T-helper 1 cell treated with Interleukin-12 subunit alpha and Interleukin-12 subunit beta and Interleukin-4 antibody, amounts not matched to agents 30 ng/mL and 1 ng/mL, for 36 hours (primary cell): ENCODE measurements around the gene CSTB. TPM values are rescaled to one million over a fixed set of nuclear protein-coding genes. Genes with fewer than 3 reads are reported as not detected.

Experiments
- intact Hi-C: fragments of 100-400 bp; cut with micrococcal nuclease; formaldehyde crosslinking; loops from one replicate; pipeline ENCODE4 v1.15.1; 2024
- total RNA-seq: library from RNA; stranded (reverse); gene quantifications from 2 replicates; pipeline ENCODE4 v1.2.3, GENCODE V29; 2022

Gene CSTB
- total RNA-seq, 1 donor from 2014 or later: 64.3 TPM

DNA sequence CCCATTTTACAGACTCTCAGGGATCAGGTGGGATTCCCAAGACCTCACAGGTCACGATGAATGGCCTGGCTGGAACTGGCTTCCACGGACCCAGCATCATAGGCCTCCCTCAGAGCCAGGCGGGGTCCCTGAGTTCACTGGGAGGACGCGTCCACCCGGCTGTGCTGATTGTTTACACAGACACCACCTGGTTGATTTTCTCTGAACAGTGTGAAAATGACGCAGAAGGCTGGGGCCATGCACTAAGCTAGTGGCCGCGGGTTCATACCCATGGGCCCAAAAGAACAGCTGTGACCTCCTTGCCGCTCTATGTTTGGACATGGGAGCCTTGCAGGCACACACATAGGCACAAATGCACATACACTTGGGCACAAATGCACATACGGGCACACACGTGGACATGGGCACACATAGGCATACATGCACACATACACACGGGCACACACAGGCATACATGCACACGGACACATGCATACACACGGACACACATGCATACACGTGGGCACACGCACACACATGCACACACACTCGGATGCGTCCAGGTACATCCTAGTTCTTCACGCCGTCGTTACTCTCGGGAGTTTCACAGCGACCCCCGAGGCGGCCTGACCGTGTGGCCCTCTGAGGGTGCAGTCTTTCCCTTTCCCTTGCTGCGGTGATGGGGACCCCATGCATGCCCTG lies 23.2 kb downstream of the CSTB start:
- intact Hi-C loops: no loop called here

DNA sequence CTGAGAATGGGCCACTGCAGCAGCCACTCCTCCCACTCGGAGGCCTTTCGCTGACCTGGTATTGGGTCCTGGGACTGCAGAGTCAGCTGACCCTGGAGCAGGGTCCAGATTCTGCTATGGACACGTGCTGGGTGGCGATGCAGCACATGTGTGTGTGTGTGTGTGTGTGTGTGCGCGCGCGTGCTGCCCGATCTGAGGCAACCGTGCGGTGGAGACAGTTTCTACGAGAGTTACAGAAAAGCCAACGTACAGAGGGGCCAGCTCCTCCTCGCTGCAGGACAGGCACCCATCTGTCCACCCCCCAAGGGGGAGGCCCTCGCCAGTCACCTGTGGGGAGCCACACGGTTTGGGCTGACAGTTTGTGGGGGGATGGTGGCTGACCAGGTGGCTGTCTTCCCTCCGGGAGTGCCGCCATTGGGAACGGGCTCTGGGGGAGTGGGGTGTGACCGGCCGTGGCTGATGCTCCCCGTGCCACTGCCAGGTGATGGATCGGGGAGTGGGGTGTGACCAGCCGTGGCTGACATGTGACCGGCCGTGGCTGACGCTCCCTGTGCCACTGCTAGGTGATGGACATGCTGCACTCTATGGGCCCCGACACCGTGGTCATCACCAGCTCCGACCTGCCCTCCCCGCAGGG lies 24.0 kb downstream of the CSTB start:
- intact Hi-C loops: no loop called here

DNA sequence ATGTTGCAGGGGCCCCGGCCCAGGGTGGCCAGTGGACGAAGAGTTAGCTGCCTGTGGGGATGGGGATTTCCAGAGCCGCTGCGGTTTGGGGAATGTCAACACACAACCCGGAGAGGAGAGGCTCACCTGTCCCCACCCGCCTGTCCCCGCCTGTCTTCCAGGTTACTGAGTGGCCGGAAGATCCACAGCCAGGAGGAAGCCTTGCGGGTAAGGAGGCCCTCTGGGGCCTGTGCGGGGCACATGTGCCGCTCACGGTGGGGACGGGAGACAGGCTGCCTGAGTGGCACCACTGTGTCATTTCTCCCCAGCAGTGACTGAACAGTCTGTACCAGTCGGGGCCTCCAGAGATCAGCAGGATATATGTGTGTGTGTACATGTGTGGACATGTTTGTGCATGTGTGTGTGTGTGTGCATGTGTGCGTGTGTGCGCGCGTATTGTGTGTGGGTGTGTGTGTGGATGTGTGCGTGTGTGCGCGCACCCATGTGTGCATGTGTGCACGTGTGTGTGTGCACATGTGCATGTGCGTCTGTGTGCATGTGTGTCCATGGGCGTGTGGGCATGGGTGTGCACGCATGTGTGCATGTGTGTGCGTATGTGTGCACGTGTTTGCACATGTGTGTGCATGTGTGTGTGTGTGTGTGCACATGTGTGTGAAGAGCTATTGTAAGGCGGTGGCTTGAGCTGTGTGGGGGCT lies 25.6 kb downstream of the CSTB start:
- intact Hi-C loops: no loop called here

DNA sequence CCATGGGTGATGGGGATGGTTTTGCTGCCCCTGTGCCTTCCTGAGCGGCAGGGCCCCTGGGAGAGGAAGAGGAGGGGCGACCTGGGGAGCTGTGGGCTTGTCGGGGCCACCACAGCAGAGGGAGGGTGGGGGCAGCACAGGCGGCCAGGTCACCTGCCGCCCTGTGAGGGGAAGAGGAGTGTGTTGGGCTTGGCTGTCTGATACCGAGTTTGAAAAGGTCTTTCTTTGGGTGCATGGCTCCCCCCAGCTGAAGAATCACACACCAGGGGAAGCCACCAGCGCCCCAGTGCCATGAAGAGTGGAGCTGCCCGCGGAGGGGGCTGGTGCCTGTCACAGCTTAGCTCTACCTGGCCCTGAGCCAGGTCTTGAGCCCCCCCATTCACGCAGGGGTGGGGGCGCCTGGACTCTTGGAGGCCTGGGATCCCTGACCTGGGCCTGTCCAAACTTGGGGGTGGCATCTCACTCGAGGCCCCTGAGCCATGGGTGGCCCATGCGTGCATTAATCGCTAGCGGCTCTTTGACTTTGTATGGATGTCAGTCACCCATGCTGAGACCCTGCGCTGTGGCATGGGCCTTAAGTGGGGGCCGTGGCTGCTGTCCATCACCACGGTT lies 26.4 kb downstream of the CSTB start:
- intact Hi-C loops: no loop called here

DNA sequence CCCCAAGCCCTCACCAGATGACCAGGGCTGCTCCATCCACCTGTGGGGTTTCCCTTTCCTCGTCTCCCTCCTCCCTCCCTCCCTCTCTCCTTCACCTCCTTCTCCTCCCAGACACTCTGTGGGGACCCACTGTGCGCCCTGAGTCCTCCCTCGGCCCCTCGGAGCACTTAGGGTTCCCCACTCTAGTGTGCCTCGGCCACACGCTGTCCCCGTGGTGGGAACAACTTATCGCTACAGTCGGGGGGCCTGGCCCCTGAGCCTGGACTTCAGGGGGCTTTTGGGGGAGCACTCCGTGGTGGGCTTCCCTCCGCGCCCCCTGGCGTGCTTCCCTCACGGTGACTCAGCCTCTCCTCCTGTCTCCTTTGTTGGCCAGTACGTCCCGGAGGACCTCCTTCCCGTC lies 27.5 kb downstream of the CSTB start:
- intact Hi-C loops: no loop called here

DNA sequence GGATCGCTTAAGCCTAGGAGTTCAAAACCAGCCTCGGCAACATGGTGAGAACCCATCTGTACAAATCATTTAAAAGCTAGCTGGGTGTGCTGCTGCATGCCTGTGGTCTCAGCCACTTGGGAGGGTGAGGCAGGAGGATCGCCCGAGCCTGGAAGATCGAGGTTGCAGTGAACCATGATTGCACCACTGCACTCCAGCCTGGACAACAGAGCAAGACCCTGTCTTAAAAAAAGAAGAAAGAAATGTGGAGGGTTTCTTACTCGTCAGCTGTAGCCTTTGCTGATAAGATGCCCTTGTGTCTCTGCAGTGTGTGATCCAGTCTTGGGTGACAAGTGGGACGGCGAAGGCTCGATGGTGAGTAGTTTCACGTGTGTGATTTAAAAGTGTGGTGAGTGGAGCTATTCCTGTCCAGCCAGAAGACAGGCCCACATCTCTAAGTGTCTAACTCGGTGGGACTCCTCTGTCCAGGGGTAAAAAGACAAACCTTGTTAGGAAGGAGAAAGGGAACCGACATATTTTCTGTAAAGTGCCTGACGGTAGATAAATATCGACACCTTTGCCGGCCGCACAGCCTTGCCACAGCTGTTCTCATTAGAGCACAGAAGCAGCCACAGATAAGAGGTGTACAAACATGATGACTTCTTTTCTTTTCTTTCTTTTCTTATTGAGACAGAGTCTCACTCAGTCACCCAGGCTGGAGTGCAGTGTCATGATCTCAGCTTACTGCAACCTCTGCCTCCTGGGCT lies 30.2 kb downstream of the CSTB start:
- intact Hi-C loops: no loop called here

DNA sequence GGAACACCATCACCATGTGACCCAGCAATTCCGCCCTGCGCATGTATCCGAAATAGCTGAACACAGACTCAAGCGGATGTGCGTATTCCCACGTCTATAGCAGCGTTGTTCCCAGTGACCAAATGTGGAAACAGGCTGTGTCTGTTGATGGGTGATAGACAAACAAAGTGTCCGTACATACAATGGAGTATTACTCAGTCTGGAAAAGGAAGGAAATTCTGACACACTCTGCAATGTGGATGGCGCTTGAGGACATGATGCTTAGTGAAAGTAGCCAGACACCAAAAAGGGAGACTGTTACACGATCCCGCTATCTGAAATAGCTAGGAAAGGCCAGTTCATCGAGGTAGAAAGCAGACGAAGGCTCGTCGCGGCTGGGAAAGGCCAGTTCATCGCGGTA lies 31.4 kb downstream of the CSTB start:
- intact Hi-C loops: no loop called here

DNA sequence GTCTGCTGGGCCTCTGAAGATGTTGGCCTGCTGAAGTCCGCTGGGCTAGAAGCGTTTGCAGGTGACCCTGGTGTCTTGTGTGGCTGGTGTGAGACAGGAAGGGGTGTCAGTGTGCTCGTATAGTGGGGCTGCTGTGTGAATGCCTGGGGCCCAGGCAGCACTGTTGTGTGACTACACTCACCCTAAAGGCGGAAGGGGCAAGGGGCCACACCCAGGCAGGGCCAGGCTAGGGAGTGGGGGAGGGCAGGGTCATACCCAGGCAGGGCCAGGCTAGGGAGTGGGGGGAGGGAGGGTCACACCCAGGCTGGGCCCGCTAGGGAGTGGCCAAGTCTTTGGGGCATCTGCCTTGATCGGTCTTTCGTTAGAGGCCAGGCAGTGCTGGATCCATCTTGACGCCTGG lies 32.2 kb downstream of the CSTB start:
- intact Hi-C loops: no loop called here

DNA sequence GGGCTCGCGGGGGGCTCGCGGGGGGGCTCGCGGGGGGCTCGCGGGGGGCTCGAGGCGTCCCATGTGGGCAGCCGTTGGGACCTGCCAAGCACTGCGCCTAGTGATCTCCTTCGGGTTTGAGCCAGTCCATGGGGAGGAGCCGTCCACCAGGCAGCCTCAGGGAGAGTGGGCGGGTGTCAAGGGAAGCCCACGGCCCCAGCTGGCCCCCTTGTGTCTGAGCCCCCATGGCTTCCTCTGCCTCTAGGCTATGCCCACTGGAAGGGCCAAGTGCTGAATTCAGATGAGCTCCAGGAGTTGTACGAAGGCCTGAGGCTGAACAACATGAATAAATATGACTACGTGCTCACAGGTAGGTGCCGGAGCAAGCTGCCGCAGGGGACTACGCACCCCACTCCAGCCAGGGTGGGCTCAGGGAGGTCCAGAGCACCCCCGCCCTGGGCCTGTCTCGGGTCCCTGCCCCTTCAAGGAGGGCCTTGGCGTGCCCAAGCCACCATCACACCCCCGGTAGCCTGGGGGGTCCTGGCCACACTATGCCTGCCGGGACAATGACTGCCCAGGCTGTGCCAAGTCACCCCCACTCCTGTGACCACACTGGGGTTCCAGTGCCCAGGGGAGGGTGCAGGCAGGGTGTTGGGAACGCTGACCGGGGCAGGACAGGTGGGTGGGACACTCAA lies 34.5 kb downstream of the CSTB start:
- intact Hi-C loops: no loop called here

DNA sequence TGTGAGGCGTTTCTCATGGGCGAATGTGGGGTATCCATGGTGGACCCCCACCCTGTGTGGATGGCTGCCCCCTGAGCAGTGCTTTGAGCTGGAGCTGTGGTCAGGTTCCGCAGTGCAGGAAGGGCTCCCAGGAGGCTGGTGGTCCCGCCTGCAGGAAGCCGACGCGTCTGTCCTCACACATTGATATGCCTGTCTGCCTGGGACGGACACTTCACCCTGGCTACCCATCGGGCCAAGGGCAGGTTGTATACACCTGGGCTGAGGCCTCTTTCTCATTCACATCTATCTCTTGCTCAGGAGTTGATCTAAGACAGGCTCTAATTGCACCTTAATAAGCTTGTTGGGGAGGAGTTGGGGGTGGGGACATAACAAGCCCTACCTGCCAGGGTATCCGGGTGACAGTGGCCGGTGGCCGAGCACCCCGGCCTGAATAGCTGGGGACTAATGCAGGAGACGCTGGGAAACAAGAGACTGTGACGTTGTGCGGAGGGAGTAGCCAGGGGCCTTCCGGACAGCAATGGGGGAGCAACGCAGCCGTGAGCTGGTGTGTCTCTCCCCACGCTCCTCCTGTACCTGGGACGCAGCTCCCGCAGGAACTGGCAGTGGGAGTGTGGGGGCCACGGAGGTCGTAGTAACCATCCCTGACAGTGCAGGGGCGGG lies 35.5 kb downstream of the CSTB start:
- intact Hi-C loops: no loop called here

DNA sequence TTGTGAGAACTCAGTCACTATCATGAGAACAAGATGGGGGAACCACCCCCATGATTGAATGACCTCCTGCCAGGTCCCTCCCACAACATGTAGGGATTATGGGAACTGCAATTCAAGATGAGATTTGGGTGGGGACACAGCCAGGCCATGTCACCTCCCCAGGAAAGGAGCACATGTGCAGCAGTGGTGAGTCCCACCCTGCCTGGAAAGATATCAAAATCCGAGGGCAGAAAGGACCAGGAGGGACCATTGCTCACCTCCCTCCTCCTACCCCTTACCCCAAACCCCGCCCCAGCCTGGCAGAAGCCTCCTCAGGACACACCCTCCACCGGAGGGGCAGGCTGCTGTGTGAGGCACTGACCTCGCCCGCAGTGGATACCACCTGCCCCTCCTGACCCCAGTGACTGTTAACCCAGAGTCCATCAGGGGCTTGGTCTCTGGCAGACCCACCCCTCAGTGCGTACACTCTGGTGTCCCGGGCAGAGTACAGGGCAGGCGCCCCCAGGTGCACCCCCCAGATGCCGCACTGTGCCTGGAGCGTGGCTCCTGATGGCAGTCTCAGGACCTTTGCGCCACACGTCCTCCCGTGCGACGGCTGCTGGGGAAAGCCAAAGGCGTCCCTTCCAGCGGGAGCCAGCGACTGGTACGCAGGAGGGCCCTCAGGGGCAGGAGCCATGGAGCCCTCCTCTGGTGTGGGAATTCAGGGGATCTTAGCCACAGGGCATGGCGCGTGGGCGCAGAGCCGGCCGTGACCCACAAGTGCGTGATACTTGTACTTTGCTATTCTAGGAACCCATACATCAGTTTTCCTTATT lies 36.3 kb downstream of the CSTB start:
- intact Hi-C loops: no loop called here

DNA sequence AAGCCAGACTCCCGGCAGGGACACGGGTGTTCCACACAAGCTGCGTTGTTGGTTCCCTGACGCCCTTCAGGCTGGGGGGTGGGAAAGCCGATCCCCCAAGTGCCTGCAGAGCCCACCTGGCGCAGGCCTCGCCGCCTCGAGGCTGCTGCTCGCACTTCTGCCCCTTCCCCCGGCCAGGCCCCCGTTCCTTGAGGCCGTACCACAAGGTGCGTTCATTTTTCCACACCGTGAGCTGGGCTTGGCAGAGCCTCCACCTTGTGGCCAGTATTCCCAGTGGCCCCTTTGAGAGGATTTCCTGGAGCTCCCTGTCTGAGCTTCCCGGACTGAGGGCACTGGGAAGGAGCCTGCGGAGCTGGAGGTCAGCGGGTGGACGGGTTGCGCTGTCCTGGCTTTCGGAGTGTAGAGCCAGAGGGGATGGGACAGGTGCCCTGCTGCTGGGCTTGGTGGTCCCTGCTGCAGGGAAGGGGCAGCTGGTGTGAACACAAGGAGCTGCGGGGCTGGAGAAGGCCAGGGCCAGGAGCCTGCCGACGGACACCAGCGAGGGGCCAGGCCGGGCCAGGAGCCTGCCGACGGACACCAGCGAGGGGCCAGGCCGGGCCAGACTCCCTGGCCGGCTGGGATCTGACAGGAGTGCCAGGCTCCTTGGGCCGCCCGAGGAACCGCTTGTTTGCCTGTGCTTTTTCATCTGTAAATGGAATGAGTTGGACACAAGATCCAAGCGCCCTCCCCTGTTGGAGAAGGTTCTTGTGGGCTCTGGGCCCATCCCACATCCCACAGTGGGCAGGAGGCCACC lies 38.8 kb downstream of the CSTB start:
- intact Hi-C loops: no loop called here

DNA sequence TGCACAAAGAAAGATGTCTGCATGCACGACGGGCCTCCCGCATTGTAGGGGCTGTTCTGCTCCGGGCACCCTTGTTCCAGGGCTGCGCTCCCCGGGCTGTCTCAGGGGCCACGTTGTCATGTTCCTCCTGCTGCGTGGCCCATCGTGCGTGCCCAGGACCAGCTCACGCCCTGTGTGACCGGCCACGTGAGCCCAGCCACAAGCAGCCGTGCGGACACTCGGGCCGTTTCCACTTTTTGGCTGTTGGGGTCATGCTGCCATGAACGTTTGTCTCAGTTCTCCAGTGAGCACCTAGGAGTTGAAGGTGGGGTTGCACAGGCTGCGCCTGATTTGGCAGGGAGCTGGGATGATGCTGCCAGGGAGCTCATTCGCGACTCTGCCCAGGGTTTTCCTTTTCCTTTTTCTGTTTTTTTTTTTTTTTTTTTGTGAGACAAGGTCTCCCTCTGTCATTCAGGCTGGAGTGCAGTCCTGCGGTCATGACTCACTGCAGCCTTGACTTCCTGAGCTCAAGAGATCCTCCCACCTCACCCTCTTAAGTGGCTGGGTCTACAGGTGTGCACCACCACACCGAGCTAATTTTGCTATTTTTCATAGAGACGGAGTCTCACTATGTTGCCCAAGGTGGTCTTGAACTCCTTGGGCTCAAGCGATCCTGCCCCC lies 39.8 kb downstream of the CSTB start:
- intact Hi-C loops: no loop called here

DNA sequence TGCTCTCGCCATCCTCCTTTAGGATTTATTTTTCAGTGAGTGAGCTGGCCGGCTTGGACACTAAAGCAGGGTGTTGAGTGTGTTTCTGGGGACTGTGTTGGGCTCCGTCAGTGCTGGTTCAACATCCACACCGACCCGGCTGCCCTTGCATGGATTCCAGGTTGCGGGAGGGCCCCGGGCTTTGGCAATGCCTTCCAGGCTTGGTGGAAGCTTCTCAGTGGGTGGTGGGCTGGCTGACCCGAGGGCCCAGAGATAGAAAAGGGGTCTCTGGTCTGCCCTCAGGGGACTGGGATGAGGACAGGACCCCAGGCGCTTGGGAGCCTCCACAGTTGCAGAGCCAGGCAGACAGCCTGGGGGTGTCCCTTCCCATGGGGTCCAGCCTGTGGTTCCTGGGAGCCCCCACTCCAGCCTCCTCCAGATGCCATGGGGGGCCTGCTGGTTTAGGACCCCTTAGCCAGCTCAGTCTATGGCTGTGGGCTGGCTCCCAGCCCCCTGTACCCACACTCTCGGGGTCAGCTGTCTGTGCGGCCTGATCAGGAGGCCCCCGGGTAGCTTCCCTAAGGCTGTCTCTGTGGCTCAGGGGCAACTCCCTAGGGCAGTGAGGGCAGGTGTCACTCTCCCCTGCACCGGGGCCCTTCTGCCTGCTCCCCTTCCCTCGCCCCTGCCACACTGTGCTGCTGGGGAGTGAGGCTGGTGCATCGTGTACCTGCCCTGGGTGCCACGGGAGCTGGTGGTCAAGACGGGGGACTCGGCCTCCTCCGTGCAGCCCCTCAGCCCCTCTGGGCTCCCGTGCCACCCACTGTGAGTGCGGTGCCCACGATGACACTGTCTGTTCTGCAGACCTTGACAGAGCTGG lies 40.6 kb downstream of the CSTB start:
- intact Hi-C loops: no loop called here

DNA sequence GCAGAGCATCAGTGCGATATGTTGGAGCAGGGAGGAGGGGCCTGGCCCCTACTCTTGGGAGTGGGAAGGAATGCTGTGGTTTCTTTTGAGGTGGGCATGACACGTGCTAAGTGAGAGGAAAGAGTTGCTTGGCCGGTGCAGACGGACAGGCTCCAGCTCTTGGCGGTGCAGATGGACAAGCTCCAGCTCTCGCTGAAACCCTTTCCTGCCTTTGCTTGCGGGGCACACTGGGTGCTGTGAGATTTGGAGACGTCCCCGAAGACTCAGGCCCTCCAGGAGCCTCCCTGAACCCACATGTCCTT lies 41.2 kb downstream of the CSTB start:
- intact Hi-C loops: no loop called here

DNA sequence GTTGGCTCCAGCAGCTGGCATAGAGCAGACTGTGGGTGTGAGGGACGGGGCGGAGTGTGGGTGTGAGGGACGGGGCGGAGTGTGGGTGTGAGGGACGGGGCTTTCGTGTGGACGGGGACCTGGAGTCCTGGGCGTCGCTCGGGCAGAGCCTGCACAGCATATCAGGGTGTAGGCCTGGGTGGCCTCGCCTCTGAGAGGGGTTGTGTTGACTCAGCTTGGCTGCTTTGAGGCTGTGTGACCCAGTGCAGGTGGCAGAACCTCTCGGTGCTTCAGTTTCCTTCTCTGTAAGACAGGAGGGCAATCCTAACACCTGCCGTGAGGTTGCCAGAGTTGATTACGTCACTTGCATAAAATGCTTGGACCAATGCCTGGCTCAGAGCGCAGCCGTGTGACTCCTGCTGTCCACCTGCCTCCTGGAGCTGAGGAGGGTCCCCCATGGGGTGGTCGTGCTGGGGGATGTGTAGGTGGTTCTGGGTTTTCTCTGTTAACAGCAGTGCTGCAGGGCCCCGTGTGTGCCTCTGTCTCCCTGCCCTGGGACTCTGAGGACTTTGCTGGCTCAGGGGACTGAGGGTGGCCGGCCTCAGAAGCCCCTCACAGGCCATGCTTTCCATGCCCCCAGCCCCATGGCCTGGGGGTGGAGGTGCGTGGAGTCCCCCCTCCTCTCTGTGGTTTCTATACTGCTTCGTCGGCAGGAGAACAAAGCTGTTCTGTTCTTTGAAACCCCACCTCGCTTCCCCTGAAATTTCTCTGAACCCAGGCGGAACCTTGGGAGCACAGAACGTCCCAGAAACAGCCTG lies 41.8 kb downstream of the CSTB start:
- intact Hi-C loops: no loop called here
